ENCODE results near the gene BCAN.

BCAN gene

DNA sequence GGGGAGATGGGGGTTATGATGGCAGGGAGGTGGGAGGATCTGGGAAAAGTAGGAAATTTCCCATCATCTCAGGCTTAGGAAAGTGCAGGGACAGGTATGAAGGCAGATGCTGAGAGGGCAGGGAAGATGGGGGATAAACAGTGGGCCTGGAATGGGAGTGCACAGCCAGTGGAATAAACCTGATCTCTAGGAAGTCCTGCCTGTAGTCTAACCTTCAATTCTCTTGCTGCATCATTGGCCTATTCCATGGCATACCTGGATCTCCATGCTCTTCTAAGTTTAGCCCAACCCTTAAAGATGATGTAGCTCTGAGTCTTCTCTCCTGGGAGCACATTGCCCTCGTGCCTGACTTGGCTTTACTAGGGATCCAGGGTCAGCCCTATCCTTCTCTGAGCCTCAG lies 2.7 kb downstream of the BCAN start:
- no peak for DNase-seq

DNA sequence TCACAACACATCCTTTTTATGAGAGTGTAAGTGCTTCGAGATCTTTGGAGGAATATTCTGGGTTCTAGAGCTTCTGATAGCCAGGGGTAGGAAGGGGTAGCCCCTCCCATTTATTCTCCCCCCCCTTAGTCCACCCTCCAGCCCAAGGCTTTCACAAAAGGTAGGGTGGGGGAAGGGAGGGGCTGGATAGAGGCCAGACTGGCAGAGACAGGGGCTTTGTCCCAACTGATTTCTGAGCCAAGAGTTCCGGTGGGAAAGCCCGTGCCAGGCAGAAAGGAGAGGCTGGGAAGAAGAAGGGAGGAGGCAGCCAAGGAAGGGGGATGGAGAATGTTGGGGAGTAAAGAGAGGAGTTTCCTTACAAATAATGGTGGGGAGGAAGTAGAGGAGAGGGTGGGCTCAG lies 3.1 kb downstream of the BCAN start:
- no peak for DNase-seq

DNA sequence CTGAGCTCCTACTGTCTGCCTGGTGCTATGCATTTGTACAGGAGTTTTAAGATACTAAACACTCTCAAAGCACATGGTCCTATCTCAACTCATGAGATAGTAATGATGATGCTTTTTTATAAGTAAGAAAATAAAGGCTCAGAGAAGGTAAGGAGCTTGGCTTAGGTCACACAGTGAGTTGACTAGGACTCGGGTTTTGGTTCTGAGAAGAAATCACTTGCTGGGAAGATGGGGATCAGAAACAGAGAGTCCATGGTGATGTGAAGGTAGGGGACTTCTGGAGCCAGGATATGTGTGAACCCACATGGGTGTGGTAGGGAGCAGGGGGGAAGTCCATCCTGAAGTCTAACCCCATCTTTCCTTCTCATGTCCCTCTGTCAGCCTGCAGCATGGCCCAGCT lies 3.7 kb downstream of the BCAN start:
- DNase-seq = no peak

DNA sequence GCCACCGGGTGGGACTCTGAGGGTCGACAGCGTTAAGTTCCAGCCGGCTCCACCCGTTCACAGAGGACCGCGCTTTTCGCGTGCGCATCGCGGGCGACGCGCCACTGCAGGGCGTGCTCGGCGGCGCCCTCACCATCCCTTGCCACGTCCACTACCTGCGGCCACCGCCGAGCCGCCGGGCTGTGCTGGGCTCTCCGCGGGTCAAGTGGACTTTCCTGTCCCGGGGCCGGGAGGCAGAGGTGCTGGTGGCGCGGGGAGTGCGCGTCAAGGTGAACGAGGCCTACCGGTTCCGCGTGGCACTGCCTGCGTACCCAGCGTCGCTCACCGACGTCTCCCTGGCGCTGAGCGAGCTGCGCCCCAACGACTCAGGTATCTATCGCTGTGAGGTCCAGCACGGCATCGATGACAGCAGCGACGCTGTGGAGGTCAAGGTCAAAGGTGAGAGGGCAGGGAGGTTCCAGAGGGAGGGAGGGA lies 4.9 kb downstream of the BCAN start:
- no peak for DNase-seq

DNA sequence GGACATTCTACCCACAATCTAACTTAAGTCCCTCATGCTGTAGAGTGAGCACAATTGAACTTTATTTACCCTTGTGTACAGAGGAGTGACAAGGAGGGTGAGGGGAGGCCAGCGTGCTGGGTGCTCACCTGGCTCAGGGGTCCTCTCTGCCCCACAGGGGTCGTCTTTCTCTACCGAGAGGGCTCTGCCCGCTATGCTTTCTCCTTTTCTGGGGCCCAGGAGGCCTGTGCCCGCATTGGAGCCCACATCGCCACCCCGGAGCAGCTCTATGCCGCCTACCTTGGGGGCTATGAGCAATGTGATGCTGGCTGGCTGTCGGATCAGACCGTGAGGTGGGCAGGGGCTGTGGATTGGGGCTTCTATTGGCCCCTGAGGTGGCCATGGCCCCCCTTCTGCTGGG lies 5.4 kb downstream of the BCAN start:
- no peak for DNase-seq

DNA sequence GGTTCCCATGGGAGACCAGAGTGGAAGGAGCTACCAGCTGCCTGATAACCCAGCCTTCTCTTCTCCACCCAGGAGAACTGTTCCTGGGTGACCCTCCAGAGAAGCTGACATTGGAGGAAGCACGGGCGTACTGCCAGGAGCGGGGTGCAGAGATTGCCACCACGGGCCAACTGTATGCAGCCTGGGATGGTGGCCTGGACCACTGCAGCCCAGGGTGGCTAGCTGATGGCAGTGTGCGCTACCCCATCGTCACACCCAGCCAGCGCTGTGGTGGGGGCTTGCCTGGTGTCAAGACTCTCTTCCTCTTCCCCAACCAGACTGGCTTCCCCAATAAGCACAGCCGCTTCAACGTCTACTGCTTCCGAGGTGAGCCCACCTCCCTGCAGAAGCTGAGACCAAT lies 6.6 kb downstream of the BCAN start:
- no peak for DNase-seq

DNA sequence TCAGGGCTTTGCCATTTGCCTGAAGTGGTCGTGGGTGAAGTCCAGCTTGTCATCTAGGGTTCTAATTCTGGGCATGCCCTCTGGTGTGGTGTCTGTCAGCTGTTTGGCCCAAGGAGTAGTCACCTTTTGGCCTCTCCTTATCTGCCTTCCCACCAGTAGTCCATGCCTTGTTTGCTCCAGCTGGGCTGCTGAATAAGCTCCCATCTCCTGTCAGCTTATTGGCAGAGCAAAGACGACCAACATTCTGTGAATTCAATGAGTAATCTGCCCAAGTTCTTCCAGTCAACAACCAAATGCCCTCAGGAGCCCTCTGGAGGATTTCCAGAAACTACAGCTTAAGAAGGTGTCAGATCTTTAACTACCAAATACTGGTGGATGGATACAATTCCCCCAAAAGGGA lies 7.0 kb downstream of the BCAN start:
- DNase-seq = no peak

DNA sequence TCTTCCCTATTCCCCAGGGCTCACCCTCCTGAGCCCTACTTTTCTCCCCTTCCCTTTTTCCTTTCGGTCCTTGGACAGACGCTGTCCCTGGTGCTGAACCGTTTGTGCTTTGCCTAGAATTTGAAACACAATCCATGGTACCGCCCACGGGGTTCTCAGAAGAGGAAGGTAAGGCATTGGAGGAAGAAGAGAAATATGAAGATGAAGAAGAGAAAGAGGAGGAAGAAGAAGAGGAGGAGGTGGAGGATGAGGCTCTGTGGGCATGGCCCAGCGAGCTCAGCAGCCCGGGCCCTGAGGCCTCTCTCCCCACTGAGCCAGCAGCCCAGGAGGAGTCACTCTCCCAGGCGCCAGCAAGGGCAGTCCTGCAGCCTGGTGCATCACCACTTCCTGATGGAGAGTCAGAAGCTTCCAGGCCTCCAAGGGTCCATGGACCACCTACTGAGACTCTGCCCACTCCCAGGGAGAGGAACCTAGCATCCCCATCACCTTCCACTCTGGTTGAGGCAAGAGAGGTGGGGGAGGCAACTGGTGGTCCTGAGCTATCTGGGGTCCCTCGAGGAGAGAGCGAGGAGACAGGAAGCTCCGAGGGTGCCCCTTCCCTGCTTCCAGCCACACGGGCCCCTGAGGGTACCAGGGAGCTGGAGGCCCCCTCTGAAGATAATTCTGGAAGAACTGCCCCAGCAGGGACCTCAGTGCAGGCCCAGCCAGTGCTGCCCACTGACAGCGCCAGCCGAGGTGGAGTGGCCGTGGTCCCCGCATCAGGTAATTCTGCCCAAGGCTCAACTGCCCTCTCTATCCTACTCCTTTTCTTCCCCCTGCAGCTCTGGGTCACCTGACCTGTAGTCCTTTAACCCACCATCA lies 10.4 kb downstream of the BCAN start:
- DNase-seq = peak; percentile 36

DNA sequence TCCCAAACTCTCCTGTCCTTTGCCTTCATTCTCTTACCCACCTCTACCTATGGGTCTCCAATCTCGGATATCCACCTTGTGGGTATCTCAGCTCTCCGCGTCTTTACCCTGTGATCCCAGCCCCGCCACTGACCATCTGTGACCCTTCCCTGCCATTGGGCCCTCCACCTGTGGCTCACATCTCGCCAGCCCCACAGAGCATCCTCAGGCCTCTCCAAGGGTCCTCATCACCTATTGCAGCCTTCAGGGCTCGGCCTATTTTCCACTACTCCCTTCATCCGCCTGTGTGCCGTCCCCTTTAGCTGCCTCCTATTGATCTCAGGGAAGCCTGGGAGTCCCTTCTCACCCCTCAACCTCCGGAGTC lies 11.1 kb downstream of the BCAN start:
- no peak for DNase-seq

DNA sequence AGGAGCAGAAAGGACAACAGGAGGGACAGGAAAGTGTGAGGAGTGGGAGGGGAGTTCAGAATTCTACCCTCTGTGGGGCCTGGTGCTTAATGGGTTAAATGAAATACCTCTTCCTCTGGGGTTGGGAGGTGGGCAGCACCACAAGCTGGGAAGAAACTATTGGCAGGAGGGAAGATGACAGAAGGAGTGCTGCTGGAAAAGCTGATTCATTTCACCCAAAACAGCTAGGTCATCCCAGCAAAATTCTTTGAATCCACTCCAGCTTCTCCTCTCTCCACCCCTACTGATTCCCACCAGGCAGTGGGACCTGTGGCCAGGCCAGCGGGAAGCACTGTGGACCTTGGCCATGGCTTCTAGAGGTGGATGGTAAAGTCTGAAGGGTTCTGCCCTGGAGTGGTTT lies 12.8 kb downstream of the BCAN start:
- DNase-seq = no peak

DNA sequence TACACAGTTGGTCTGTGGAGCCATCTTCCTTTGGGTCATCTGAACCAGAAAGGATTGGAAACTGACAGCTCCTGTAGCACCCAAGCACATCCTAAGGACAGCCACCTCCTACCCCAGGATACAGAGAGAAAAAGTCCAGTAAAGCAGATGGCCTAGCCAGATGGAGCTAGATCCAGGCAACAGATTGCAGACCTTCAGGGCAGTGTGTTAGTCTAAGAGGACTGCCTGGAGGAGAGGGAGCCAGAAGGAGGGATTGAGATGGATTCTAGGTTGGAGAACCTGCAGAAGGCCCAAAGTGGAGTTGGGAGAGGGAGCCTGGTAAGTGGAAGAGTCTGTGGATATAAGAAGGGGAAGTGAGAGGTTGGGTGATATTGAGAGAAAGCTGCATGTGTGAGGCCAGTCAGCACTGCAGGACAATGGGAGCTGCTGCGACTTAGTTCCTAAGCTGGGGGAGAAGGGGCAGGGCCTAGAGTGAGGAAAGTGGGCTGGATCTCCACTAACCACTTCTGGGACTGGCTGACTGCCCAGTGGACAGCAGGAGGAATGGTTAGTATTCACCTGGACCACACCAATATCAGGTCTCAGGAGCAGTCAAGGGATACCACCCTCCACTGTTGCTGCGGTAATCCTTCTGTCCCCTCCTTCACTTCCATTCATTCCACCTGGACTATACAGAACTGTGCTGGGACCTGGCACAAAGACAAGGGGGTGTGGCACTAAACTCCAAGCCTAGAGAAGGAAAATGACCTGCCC lies 13.4 kb downstream of the BCAN start:
- no peak for DNase-seq

DNA sequence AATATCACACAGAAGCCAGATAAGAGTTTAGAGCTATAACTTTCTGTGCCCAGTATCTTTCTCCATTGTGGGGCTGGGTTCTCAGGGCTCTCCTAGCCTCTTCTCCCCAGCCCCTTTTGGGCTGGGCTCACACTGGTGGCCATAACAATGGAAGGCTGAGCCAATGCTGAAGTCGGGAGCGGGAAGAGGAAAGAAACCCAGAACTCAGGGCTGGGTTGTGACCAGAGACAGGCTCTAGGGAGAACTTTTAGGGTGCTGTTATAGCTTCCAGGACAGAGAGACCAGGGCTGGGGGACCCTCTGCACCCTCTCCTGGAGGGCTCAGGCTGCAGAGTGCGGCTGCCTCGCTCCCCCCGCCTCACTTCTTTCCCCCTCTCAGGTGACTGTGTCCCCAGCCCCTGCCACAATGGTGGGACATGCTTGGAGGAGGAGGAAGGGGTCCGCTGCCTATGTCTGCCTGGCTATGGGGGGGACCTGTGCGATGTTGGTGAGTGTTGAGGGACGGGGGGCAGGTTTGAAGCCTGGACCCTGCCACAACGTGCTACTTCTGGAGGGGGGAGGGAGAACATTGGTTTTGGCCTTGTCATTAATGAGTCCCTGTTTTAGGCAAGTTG lies 14.1 kb downstream of the BCAN start:
- DNase-seq = no peak

DNA sequence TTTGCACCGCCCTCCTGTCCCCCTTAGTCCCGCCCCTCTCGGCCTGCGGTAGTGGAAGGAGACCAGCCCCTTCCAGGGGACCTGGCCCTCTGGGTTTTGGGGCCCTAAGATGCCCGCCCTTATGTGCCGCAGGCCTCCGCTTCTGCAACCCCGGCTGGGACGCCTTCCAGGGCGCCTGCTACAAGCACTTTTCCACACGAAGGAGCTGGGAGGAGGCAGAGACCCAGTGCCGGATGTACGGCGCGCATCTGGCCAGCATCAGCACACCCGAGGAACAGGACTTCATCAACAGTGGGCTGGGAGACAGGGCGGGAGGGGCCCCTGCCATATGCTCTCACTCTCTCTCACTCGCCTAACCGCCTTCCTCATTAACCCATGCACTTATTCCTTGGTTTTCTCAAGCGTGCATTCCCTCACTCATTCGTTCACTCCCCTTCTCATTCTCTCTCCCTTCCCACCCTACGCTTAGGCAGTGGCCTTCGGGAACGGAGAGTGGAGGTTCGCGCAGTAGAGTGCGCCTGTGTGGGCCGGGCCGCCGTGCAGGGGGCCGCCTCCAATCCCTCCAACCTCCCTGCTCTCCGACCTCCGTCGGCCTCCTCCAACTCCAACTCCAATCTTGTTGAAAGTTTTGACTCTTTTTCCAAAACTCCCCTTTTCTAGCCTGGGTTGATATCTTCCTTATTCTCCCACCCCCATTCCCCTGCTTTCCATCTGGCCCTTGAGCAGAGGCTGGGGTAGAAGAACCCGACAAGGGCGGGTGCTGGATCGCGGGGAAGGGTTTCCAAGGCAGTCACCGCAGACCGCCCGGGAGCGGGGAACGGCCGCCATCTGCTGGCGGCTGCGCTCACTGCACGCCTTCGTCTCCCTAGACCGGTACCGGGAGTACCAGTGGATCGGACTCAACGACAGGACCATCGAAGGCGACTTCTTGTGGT lies 15.2 kb downstream of the BCAN start:
- peak; percentile 83 for DNase-seq

DNA sequence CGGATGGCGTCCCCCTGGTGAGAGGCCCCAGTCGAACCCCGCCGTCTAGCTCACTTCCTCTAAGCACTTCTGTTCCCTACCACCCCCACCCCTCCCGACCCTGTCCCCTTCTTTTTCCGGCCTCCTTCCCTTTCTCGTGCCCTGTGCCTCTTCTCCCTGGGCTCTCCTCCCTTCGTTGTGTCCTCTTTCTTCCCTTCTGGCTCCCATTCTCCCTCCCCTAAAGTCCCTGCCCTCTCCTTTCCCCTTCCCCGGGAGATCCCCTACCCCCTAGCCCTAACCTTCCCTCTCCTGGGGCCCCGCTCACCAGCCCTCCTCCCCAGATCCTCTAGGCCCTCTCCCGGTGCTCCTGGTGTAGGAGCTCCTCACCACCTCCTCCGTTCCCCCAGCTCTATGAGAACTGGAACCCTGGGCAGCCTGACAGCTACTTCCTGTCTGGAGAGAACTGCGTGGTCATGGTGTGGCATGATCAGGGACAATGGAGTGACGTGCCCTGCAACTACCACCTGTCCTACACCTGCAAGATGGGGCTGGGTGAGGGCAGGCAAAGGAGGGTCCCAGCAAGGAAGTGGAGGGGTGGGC lies 15.9 kb downstream of the BCAN start:
- DNase-seq = no peak

DNA sequence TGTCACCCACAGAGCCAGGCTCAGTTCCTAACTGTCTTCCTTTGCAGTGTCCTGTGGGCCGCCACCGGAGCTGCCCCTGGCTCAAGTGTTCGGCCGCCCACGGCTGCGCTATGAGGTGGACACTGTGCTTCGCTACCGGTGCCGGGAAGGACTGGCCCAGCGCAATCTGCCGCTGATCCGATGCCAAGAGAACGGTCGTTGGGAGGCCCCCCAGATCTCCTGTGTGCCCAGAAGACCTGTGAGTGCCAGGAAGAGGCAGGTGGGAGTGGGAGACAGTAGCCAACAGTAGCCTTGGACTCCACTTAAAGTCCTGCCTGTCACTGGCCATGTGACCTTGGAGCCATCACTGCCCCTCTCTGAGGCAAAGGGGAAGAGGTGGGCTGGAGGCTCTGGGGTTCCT lies 16.6 kb downstream of the BCAN start:
- DNase-seq = no peak

DNA sequence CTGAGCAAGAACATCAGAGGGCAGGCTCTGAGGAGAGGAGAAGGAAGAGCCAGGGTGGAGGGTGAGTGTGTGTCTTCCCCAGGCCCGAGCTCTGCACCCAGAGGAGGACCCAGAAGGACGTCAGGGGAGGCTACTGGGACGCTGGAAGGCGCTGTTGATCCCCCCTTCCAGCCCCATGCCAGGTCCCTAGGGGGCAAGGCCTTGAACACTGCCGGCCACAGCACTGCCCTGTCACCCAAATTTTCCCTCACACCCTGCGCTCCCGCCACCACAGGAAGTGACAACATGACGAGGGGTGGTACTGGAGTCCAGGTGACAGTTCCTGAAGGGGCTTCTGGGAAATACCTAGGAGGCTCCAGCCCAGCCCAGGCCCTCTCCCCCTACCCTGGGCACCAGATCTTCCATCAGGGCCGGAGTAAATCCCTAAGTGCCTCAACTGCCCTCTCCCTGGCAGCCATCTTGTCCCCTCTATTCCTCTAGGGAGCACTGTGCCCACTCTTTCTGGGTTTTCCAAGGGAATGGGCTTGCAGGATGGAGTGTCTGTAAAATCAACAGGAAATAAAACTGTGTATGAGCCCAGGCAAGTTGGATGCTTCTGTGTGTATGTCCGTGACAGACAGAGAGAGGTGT lies 17.1 kb downstream of the BCAN start:
- DNase-seq = no peak

DNA sequence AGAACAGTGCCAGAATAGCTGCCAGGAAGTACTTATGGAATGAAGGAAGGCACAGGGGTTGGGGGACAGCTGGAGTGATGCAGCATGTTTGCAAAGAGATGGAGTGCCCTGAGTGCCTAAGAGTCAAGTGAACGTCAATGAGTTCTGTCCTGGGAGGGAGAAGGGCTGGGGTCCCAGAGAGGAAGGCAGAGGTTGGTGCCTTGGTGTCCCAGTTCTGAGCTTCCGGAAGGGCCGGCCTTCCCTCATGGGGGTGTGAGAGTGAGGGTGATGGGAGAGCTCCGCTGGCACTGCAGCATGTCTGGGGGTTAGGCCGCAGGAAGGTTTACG lies 17.7 kb downstream of the BCAN start:
- DNase-seq = no peak

DNA sequence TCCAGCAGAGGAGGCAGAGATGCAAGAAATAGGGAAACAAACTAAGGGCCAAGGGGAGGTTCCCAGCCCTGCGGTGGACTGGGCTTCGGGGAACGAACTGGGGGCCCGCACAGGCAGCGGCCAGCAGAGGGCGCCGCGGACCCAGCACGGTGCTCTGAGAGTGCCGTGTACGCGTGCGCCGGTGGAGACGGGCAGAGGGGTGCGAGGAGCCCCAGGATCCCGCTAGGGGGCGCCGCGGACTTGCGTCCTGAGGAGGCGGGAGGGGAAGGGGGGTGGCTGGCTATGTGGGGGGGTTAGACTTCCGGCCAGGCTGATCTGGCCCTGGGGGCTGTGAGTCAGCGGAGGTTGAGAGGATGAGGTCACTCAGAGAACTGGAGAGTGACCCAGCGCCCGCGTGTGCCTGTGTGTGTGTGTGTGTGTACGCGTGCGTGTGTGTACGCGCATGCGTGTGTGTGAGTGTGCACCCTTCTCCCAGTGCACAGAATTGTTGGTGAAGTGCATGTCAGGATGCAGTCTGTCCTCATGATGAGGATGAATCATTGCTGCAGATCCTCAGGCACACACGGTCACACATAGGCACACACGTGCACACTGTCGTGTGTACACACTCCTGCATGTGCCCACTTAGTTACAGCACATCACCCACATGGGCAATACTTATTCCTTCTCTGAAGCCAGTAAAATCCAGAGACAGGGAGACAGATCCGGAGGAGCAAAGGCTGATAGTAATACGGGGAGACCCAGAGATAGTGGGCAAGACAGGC lies 18.3 kb downstream of the BCAN start:
- peak; percentile 97 for DNase-seq

DNA sequence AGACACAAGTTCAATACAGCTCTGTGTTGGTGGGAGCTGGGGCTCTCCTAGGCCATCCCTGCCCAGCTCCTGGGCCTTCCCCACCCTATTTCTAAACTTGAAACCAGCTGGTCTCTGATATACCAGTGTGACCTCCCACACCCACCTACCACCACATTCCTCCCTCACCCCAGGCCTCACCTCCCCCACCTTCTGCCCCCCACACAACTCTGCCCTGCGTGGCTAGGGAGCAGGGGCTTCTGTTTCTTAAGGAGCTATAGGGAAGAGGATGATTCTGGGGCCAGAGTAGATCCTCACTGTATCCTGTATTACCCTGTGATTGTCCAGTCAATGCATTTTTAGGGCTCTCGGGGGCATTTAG lies 18.8 kb downstream of the BCAN start:
- DNase-seq = no peak

DNA sequence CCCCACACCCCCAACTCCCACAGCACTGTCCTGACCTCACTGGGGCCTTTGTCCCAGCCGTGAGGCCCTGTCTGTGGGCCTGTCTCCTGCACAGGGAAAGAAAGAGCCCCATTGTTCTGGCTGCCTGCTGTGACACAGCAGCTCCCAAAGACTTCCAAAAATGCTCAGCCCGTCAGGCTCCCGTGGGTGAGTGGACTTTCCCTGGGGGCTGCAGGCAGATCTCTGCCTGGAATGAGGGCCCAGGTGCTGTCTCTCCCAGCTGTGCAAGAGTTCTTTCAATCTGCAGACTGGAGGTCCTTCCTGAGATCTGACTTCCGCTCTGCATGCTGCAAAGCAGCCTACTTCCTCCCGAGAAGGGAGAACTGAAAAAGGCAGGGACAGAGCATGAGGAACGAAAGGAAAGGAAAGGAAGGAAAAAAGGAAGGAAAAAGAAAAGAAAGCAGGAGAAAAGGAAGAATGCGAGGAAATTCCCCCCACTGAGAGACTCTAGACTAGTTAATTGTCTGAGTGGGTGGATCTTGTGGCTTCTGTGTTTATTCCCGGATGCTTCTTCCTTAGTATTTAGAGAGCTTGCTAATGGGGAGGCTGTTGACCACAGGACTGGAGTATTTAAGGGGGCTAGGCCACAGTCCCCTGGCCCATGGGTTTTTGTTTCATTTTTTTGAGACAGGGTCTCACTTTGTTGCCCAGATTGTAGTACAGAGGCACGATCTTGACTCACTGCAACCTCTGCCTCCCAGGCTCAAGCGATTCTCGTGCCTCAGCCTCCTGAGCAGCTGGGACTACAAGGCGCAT lies 20.3 kb downstream of the BCAN start:
- DNase-seq = no peak

DNA sequence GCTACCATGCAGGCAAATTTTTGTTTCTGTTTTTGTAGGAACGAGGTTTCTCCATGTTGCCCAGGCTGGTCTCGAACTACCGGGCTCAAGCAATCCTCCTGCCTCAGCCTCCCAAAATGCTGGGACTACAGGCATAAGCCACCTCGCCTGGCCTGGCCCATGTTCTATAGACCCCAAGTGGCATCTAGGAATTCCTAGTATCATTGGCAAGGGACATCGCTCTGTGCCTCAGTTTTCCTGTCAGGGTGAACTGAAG lies 20.8 kb downstream of the BCAN start:
- no peak for DNase-seq
